OCI-LY3 (cell line): ENCODE measurements around the gene KPNA2.
"Not testable (repeated sequence)": the region's sequence is repeated elsewhere in the genome, so short reads cannot be mapped to it uniquely, and the experiment has no call there.

Experiments used
- H2AFZ ChIP-seq: fragments of 200-600, 300-600 bp; shearing (Covaris generic); 2 replicates; pipeline ENCODE4 v1.6.0; 2014; ENCODE audit warnings: antibody characterized with exemption, low read depth, low read length
- H3K27ac ChIP-seq: fragments of 200-600, 300-600 bp; sonication (generic); 2 replicates; pipeline ENCODE4 v1.5.1; 2014; ENCODE audit warnings: mild to moderate bottlenecking, low read length, moderate library complexity, mixed read lengths
- H3K27me3 ChIP-seq: fragments of 200-600, 300-600 bp; sonication (generic); 2 replicates; pipeline ENCODE4 v1.6.1; 2014; ENCODE audit warnings: low read depth, low read length, mixed read lengths
- H3K36me3 ChIP-seq: fragments of 200-600, 300-600 bp; sonication (generic); replicated peaks from 2 replicates; pipeline ENCODE3; 2014; ENCODE audit warnings: low read depth, low read length, mixed read lengths
- H3K4me1 ChIP-seq: fragments of 300-600, 200-600 bp; sonication (generic); 2 replicates; pipeline ENCODE4 v1.6.1; 2014; ENCODE audit warnings: low read length, mixed read lengths
- H3K4me2 ChIP-seq: fragments of 200-600, 300-600 bp; sonication (generic); 2 replicates; pipeline ENCODE4 v1.6.1; 2014; ENCODE audit warnings: low read length, mixed read lengths
- H3K4me3 ChIP-seq: fragments of 300-600, 200-600 bp; sonication (generic); 2 replicates; pipeline ENCODE4 v1.5.1; 2014; ENCODE audit warnings: antibody characterized with exemption, mild to moderate bottlenecking, low read length, moderate library complexity
- H3K79me2 ChIP-seq: fragments of 300-600, 200-600 bp; shearing (Covaris generic); 2 replicates; pipeline ENCODE4 v1.6.1; 2014; ENCODE audit warnings: mild to moderate bottlenecking, low read length, mixed read lengths
- H3K9ac ChIP-seq: fragments of 300-600, 200-600 bp; shearing (Covaris generic); 2 replicates; pipeline ENCODE4 v1.6.0; 2014; ENCODE audit warnings: mild to moderate bottlenecking, low read length, moderate library complexity
- H3K9me3 ChIP-seq: fragments of 200-600, 300-600 bp; shearing (Covaris generic); 2 replicates; pipeline ENCODE4 v1.6.1; 2014; ENCODE audit warnings: low read length, mixed read lengths; ENCODE audit not compliant: insufficient read depth
- H4K20me1 ChIP-seq: fragments of 200-600, 300-600 bp; sonication (generic); 2 replicates; pipeline ENCODE4 v1.6.1; 2016; ENCODE audit warnings: low read length, mixed read lengths; ENCODE audit not compliant: insufficient read depth
- EZH2phosphoT487 ChIP-seq: fragments of 200-600 bp; shearing (Covaris generic); IDR thresholded peaks from 2 replicates; pipeline ENCODE4 v1.6.1; 2018; ENCODE audit warnings: antibody characterized with exemption, mixed run types, low read depth
- TF ChIP-seq, protein P1 (sequence below): fragments of 200-600, 300-600 bp; sonication (generic); IDR thresholded peaks from 2 replicates; pipeline ENCODE4 v1.5.1; 2014; ENCODE audit warnings: antibody characterized with exemption, low read length, low read depth

KPNA2 gene

DNA sequence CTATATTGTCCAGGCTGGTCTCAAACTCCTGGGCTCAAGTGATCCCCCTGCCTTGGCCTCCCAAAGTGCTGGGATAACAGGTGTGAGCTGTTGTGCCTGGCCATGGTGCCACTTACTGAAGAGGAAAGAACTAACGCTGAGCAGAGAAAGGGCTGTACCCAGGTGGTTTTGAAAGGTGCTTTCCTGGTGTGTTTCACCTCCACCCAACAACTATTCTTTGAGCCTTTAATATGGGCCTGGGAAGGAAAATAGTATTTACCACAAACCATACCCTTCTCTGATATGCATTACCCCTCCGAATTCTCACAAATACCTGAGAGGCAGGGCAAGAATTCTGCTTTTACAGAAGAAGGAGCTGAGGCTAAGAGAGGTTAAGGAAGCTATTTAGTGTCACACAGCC lies 24.8 kb downstream of the KPNA2 start:
- TF ChIP-seq, protein P1, sequence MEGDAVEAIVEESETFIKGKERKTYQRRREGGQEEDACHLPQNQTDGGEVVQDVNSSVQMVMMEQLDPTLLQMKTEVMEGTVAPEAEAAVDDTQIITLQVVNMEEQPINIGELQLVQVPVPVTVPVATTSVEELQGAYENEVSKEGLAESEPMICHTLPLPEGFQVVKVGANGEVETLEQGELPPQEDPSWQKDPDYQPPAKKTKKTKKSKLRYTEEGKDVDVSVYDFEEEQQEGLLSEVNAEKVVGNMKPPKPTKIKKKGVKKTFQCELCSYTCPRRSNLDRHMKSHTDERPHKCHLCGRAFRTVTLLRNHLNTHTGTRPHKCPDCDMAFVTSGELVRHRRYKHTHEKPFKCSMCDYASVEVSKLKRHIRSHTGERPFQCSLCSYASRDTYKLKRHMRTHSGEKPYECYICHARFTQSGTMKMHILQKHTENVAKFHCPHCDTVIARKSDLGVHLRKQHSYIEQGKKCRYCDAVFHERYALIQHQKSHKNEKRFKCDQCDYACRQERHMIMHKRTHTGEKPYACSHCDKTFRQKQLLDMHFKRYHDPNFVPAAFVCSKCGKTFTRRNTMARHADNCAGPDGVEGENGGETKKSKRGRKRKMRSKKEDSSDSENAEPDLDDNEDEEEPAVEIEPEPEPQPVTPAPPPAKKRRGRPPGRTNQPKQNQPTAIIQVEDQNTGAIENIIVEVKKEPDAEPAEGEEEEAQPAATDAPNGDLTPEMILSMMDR = no peak
- TF ChIP-seq EZH2phosphoT487 = no peak
- no peaks in the 10 kb centered on the region for H3K79me2 ChIP-seq
- H4K20me1 ChIP-seq = no peaks in the 10 kb centered on the region
- no peaks in the 10 kb centered on the region for H3K9me3 ChIP-seq
- no peak overlapping the region for H3K9ac ChIP-seq
- H2AFZ ChIP-seq = no peak overlapping the region
- no peaks in the 10 kb centered on the region for H3K27me3 ChIP-seq
- no peaks in the 10 kb centered on the region for H3K36me3 ChIP-seq
- no peak overlapping the region for H3K4me3 ChIP-seq
- H3K27ac ChIP-seq = no peak overlapping the region
- H3K4me2 ChIP-seq = no peak overlapping the region
- H3K4me1 ChIP-seq = peaks cover 9% of the 10 kb centered on the region

DNA sequence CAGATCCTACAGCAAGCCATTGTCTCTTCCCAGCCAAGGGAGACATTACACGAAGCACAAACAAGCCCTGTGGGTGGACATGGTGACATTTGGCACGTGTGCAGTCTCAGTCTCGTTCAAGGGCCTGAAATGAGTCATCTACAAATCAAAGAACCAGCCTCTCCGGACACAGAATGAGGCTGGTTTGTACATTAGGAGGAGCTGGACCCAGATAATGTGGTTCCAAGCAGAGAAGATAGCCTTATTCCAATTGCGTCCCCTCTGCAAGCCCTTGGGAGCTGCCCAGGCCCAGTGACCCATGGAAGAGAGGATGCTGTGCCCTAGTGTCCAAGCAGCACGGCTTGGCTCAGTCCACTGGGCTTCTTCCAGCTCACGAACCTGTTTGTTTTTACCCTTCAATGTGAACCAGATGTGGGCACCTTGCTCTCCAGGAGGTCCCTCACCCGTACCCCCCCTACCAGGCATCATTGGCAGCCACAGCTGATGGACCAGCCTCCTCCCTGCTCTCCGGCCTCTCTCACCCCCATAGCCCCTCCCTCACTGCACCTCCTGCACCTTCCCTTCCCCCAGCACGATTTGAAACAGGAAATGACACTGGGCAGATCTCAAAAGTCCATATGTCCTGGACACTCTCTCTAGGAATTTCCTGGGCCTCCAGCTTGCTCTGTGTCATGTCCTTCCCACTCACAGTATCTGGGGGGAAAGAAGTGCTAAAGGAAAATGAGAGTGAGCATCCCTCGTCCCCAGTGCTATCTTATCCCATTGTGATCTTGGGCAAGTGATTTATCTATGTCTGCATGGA lies 26.2 kb downstream of the KPNA2 start:
- Histone ChIP-seq H3K4me1 (peaks cover 9% of the 10 kb centered on the region), H3K4me3 (no peak overlapping the region), H3K4me2 (no peak overlapping the region), H3K79me2 (no peaks in the 10 kb centered on the region), H3K36me3 (no peaks in the 10 kb centered on the region), H3K9ac (no peak overlapping the region), H4K20me1 (no peaks in the 10 kb centered on the region), H3K9me3 (no peaks in the 10 kb centered on the region), H2AFZ (no peak overlapping the region), H3K27ac (no peak overlapping the region), H3K27me3 (no peaks in the 10 kb centered on the region)
- no peak for TF ChIP-seq EZH2phosphoT487
- TF ChIP-seq, protein P1 = no peak

DNA sequence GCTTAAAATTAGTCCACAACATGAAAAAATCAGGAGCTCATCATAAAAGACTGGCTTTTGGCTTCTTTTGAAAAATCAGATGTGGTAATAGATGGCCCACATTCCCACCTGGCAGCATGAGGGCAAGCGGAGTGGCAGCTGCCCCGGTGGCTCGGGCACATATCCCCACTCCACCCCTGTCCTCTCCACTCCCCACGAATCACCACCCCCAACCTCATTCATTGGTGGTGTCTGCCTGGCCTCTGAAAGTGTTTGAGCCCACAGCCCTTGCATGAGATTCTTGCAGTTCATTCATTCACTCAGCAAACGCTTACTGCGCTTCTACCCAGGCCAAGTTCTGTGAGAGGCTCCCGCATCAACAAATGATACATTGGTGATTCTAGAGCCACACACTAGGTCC lies 29.8 kb downstream of the KPNA2 start:
- not testable (repeated sequence) for H3K9ac ChIP-seq, H3K36me3 ChIP-seq, H3K79me2 ChIP-seq, H3K4me3 ChIP-seq, H2AFZ ChIP-seq, H4K20me1 ChIP-seq, H3K27ac ChIP-seq, H3K27me3 ChIP-seq, H3K9me3 ChIP-seq, H3K4me1 ChIP-seq, H3K4me2 ChIP-seq

DNA sequence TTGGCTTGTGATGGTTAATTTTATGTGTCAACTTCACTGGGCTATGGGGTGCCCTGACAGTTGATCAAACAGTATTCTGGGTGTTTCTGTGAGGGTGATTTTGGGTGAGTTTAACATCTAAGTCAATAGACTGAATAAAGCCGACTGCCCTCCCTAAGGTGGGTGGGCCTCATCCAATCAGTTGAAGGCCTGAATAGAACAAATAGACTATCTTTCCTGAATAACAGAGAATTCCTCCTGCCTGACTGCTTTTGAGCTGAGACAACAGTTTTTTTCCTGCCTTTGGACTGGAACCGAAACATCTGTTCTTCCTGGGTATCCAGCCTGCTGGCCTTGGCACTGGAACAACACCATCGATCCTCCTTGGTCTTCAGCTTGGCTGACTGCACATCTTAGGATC lies 33.0 kb downstream of the KPNA2 start:
- not testable (repeated sequence) for H3K79me2 ChIP-seq, H3K4me3 ChIP-seq, H3K27me3 ChIP-seq, H3K27ac ChIP-seq, H2AFZ ChIP-seq, H3K4me2 ChIP-seq, H3K36me3 ChIP-seq, H4K20me1 ChIP-seq, H3K4me1 ChIP-seq, H3K9ac ChIP-seq, H3K9me3 ChIP-seq

DNA sequence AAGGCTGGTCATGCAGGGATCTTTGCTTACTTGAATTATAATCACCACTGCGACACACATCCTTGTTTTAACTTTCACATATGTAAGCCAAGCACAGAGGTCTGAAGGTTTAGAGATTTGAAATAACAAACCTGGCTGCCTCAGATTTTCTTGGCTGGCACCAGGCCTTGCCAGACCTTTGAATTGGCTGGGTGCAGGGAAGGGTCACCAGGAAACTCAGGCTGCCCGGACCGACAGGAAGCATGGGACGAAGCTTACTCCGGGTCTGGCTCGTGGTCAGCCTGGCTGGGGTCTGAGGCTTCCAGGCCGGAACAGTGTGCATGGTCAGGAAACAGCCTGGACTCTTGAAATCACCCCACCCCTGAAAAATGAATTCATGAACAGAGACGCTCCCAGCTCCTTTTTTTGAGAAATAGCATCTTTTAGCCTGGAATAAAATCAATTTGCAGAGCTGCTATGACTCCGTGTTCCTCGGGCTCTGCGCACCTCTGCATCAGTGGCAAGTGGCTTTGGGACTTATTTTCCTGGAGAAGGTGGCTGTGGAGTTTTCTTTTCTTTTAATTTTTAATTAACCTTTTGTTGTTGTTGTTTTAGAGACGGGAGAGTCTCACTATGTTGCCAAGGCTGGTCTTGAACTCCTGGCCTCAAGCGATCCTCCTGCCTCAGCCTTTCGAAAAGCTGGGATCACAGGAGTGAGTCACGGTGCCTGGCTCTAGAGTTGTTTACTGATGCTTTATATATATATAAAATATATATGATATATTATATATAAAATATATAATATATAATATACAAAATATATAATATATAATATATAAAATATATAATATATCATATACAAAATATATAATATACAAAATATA lies 35.3 kb downstream of the KPNA2 start:
- not testable (repeated sequence) for H3K9ac ChIP-seq, H2AFZ ChIP-seq

More for the DNA sequence above, 35.3 kb downstream of the KPNA2 start:
- H3K79me2 ChIP-seq, H3K4me3 ChIP-seq, H3K9me3 ChIP-seq, H4K20me1 ChIP-seq, H3K27ac ChIP-seq, H3K4me2 ChIP-seq, H3K4me1 ChIP-seq, H3K27me3 ChIP-seq, H3K36me3 ChIP-seq: not testable (repeated sequence)
